ENCODE results near the gene TMEM95. TPM values are rescaled to one million over a fixed set of nuclear protein-coding genes. Genes with fewer than 3 reads are reported as not detected.

The TMEM95 gene
- total and polyA plus RNA-seq, 2 of the 8 experiments (the other 6 are each of a cell fraction or from before 2014, with no cell fraction given), result not detected

DNA sequence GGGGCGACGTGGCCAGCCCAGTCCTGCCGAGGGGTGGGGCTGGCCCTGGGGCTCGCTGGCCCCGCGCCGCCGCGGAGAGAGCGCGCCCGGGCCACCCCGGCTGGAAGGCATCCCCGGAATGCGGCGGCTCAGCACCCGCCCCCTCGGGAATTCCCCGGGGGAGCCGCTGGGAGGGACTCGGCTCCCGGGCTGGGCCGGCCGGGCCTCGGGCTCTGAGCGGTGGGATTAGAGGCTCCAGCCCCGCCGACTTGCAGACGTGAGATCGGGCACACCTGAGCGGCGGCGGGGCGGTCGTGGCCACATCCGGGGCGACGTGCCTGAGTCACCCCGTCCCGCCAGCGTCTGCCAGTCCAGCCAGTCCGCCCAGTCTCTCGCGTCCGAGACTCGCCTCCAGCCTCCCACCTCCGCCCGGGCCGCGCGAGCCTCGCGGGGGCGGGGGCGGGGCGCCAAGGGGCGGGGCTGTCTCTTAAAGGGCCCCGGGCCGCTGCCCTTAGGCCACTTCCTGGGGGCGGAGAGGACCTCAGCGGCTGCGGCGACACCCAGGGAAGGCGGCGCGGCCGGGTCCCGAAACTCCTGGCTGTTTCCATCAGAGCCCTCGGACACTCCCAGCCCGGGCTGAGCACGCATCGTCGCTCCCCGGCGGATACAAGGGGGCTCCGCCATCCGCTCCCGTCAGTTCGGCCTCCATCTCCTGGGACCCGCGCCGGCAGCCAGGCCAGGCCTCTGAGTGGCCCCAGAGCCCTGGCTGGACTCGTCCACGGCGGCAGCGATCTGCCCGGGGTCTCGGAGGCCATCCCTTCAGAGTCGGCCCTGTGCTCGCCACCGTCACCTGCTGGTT lies 3.1 kb upstream of the TMEM95 start, which contains the start of gene KCTD11:
TSS of gene KCTD11 (plus strand) at position 498 of the 838 bp plus-strand sequence.
- Histone ChIP-seq H3K27me3 (replicated peaks in 1 of 4; ENCODE audit: control insufficient read depth in 3 of 4, extremely low read depth in 1 of 4, insufficient read depth in 3 of 4, low read length in 3 of 4) (no peaks in the 10 kb centered on the region), H3K9ac (replicated peaks in 1 of 4; ENCODE audit: extremely low read depth in 1 of 4, low read depth in 3 of 4, low read length in 3 of 4) (peak within 1 kb of the TSS in 3 of 4 experiments; percentile 65 to 74 (median 70); a peak in 5 of 7 replicates), H2AK5ac (ENCODE audit: low read depth, low read length) (no peak within 1 kb of the TSS; the same call in 1 of the 2 replicates), H3K79me1 (ENCODE audit: low read depth, low read length) (no peaks in the 10 kb centered on the region), H2BK5ac (ENCODE audit: low read depth, low read length) (peak within 1 kb of the TSS; percentile 92; the same call in 1 of the 2 replicates), H4K20me1 (replicated peaks in 1 of 2; ENCODE audit: control insufficient read depth in 1 of 2, insufficient read depth in 2 of 2, low read length in 2 of 2) (peaks cover 0 to 2% of the 10 kb centered on the region in 2 experiments), H4K5ac (ENCODE audit: insufficient read length, low read depth, low read length) (peak within 1 kb of the TSS; percentile 69), H3K18ac (ENCODE audit: extremely low read depth, low read length) (peak within 1 kb of the TSS; percentile 90), H3K4me1 (replicated peaks in 1 of 4; ENCODE audit: control insufficient read depth in 3 of 4, insufficient read depth in 4 of 4, low read length in 3 of 4) (peaks cover 0 to 19% (median 10%) of the 10 kb centered on the region in 4 experiments; a peak in 6 of 7 replicates), H2BK12ac (ENCODE audit: low read depth, low read length) (peak within 1 kb of the TSS; percentile 87; the same call in 1 of the 2 replicates), H4K8ac (ENCODE audit: extremely low read depth, insufficient read depth, low read length) (peak within 1 kb of the TSS; percentile 86; the same call in 1 of the 2 replicates), H3K23me2 (ENCODE audit: low read depth, low read length) (peaks cover 15% of the 10 kb centered on the region; the same call in 1 of the 2 replicates), H3K4me3 (ENCODE audit: extremely low read depth in 1 of 4, insufficient read depth in 2 of 4, low read depth in 3 of 4, low read length in 4 of 4) (peak within 1 kb of the TSS; percentile 39 to 96 (median 84)), H3K56ac (replicated peaks; ENCODE audit: insufficient read length, low read depth, low read length) (peak within 1 kb of the TSS; percentile 39), H2AFZ (ENCODE audit: low read length) (no peak within 1 kb of the TSS; the same call in 1 of the 2 replicates), H3K9me3 (ENCODE audit: insufficient read depth in 2 of 2, low read depth in 1 of 2, low read length in 1 of 2) (no peaks in the 10 kb centered on the region), H3K36me3 (ENCODE audit: control insufficient read depth in 2 of 4, insufficient read depth in 4 of 4, low read length in 3 of 4) (no peaks in the 10 kb centered on the region), H3K14ac (ENCODE audit: insufficient read length) (no peak within 1 kb of the TSS), H3K4me2 (ENCODE audit: insufficient read depth in 1 of 2, low read depth in 2 of 2, low read length in 2 of 2) (peak within 1 kb of the TSS; percentile 92 to 98), H2BK15ac (ENCODE audit: low read length) (peak within 1 kb of the TSS; percentile 81; the same call in 1 of the 2 replicates), H3K4ac (replicated peaks; ENCODE audit: insufficient read length, low read depth, low read length) (peak within 1 kb of the TSS; percentile 57), H4K91ac (replicated peaks; ENCODE audit: insufficient read length, low read length) (peak within 1 kb of the TSS; percentile 58), H2BK120ac (replicated peaks; ENCODE audit: low read depth, low read length) (no peak within 1 kb of the TSS), H3K23ac (ENCODE audit: insufficient read length) (no peak within 1 kb of the TSS), H3K27ac (ENCODE audit: low read depth, low read length) (peak within 1 kb of the TSS; percentile 66; the same call in 1 of the 2 replicates), H2BK20ac (ENCODE audit: low read length) (no peak within 1 kb of the TSS), H3K79me2 (ENCODE audit: control insufficient read depth in 1 of 2, insufficient read depth in 2 of 2, low read length in 2 of 2) (no peaks in the 10 kb centered on the region)
- 0% methylated on average over 38 of the region's 91 CpGs; no CpG with 5 or more reads in 1 of the 2 experiments for whole genome bisulfite sequencing, 2 experiments (ENCODE audit: extremely low coverage in 1 of 2, insufficient coverage in 1 of 2, insufficient read length in 1 of 2, insufficient replicate concordance in 2 of 2, low coverage in 1 of 2, low lambda C conversion rate in 2 of 2, missing lambda C conversion rate in 1 of 2)
- CTCF ChIA-PET (ENCODE audit: partially characterized antibody), result interaction anchor here (0.6 to 14.1 kb wide), 16 partner anchors 8 to 208 kb away, joined by 3 to 167 read pairs (median 4); partner anchors contain the start of genes ACAP1, NEURL4, PLSCR3 and SLC2A4
- POLR2A ChIA-PET (ENCODE audit: partially characterized antibody), result interaction anchor here (0.7 to 8.2 kb wide), 21 partner anchors 14 to 237 kb away, joined by 3 to 91 read pairs (median 4); partner anchors contain the start of genes ACAP1, FGF11, GPS2 and NEURL4
- DNase-seq (ENCODE audit: low read depth in 1 of 2, low spot score in 2 of 2) (peak; percentile 46 to 89), FAIRE-seq (no peak)
- peak; percentile 49 for TF ChIP-seq ASH2L (IDR thresholded peaks at IDR 0.05; ENCODE audit: low read length)
- TF ChIP-seq SIN3A (conservative IDR thresholded peaks at IDR 0.05 in 1 of 2, IDR thresholded peaks at IDR 0.05 in 1 of 2; ENCODE audit: low read depth in 1 of 2, low read length in 2 of 2), result 0 out of 4 replicates have a peak, but pooled peaks of 1 of the 2 experiments have one; percentile 10
- TF ChIP-seq TEAD4 (IDR thresholded peaks at IDR 0.05; ENCODE audit: low read depth, low read length), result peak; percentile 97
- TF ChIP-seq, protein P1, sequence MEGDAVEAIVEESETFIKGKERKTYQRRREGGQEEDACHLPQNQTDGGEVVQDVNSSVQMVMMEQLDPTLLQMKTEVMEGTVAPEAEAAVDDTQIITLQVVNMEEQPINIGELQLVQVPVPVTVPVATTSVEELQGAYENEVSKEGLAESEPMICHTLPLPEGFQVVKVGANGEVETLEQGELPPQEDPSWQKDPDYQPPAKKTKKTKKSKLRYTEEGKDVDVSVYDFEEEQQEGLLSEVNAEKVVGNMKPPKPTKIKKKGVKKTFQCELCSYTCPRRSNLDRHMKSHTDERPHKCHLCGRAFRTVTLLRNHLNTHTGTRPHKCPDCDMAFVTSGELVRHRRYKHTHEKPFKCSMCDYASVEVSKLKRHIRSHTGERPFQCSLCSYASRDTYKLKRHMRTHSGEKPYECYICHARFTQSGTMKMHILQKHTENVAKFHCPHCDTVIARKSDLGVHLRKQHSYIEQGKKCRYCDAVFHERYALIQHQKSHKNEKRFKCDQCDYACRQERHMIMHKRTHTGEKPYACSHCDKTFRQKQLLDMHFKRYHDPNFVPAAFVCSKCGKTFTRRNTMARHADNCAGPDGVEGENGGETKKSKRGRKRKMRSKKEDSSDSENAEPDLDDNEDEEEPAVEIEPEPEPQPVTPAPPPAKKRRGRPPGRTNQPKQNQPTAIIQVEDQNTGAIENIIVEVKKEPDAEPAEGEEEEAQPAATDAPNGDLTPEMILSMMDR (IDR thresholded peaks at IDR 0.05; ENCODE audit: control extremely low read depth in 1 of 3, insufficient read depth in 1 of 3, low read depth in 1 of 3, low read length in 3 of 3), result peak in 2 of 3 experiments; percentile 70 to 73; a peak in 2 of 4 replicates
- TF ChIP-seq TAF1 (IDR thresholded peaks at IDR 0.05; ENCODE audit: low read depth, low read length), result peak; percentile 50; the same call in 1 of the 2 replicates
- TF ChIP-seq EP300 (IDR thresholded peaks at IDR 0.05; ENCODE audit: borderline replicate concordance in 1 of 2, low read depth in 2 of 2, low read length in 2 of 2), result peak in 1 of 2 experiments; percentile 80; a peak in 2 of 3 replicates
- no peak for TF ChIP-seq CHD2 (IDR thresholded peaks at IDR 0.05; ENCODE audit: low read length)

All from H1 (cell line).